B cell (primary cell): ENCODE measurements around the gene TRERF1. TPM values are rescaled to one million over a fixed set of nuclear protein-coding genes. Genes with fewer than 3 reads are reported as not detected.

ENCODE experiments used
- ATAC-seq: fragments of 200-7000 bp; cut with Tn5 transposase; one replicate; pipeline ENCODE4 v1.10.0; 2021; ENCODE audit warnings: low read depth, mild to moderate bottlenecking, moderate number of reproducible peaks, moderate library complexity
- CTCF ChIA-PET: fragments of 350-600 bp; sonication (Branson Sonifier 250); formaldehyde crosslinking; loops from one replicate; lab custom pipeline; 2021; ENCODE audit warnings: antibody characterized with exemption, inconsistent platforms; lab: Charles Lee
- POLR2A ChIA-PET: fragments of 350-600 bp; sonication (Branson Sonifier 250); formaldehyde crosslinking; loops from one replicate; lab custom pipeline; 2021; ENCODE audit warnings: antibody characterized with exemption; lab: Charles Lee
- DNase-seq: peaks from one replicate; pipeline ENCODE4 v3.0.0; 2013
- H2AFZ ChIP-seq: 2 replicates; pipeline ENCODE4 v1.6.1; 2012; ENCODE audit warnings: mild to moderate bottlenecking, low read depth, low read length; ENCODE audit not compliant: insufficient read depth, poor library complexity, severe bottlenecking
- H3K27ac ChIP-seq, 2 donors: 1 replicate in 1 of 2; 2 replicates in 1 of 2; pipeline ENCODE4 v1.5.1; 2012 to 2013; ENCODE audit warnings: low read length in 2 of 2, mild to moderate bottlenecking in 2 of 2, moderate library complexity in 1 of 2
- H3K27me3 ChIP-seq, 4 experiments: fragments of 200-600 bp in 1 of 4; sonication (generic) in 1 of 4; replicated peaks in 1 of 4; 1 replicate in 2 of 4; 2 replicates in 2 of 4; pipeline versions ENCODE4 v1.6.1 to v1.7.0; 2013 to 2016; ENCODE audit warnings: low read length in 3 of 4, mild to moderate bottlenecking in 2 of 4, mixed read lengths in 1 of 4, moderate library complexity in 1 of 4; ENCODE audit not compliant: insufficient read depth in 4 of 4, control insufficient read depth in 3 of 4; ENCODE audit errors: control extremely low read depth in 1 of 4
- H3K36me3 ChIP-seq, 2 experiments: replicated peaks in 1 of 2; 1 replicate in 1 of 2; 2 replicates in 1 of 2; pipeline versions ENCODE4 v1.6.1 to v1.7.1; 2013; ENCODE audit warnings: low read length in 1 of 2; ENCODE audit not compliant: insufficient read depth in 2 of 2, control insufficient read depth in 1 of 2; ENCODE audit errors: control extremely low read depth in 1 of 2, extremely low read depth in 1 of 2
- H3K4me1 ChIP-seq, 2 donors: fragments of 200-600 bp in 1 of 2; sonication (generic) in 1 of 2; 1 replicate in 1 of 2; 2 replicates in 1 of 2; pipeline versions ENCODE4 v1.5.1 to v1.6.1; 2013 to 2017; ENCODE audit warnings: low read length in 2 of 2; ENCODE audit not compliant: control insufficient read depth in 2 of 2, insufficient read depth in 2 of 2
- H3K4me2 ChIP-seq: replicated peaks from 2 replicates; pipeline ENCODE3; 2012; ENCODE audit warnings: mild to moderate bottlenecking, low read depth, low read length; ENCODE audit not compliant: poor library complexity, severe bottlenecking
- H3K4me3 ChIP-seq, 5 experiments: fragments of 200-600 bp in 1 of 5; sonication (generic) in 1 of 5; 1 replicate in 3 of 5; 2 replicates in 2 of 5; pipeline versions ENCODE4 v1.5.1 to v1.7.0; 2011 to 2016; ENCODE audit warnings: low read length in 4 of 5, mild to moderate bottlenecking in 4 of 5, low read depth in 2 of 5, control low read depth in 1 of 5, moderate library complexity in 1 of 5; ENCODE audit not compliant: insufficient read depth in 1 of 5; ENCODE audit errors: control extremely low read depth in 1 of 5, extremely low read depth in 1 of 5
- H3K79me2 ChIP-seq: fragments of 200-600 bp; sonication (generic); one replicate; pipeline ENCODE4 v1.6.0; 2016; ENCODE audit warnings: low read length; ENCODE audit not compliant: control insufficient read depth, insufficient read depth
- H3K9ac ChIP-seq: fragments of 200-600 bp; sonication (generic); 2 replicates; pipeline ENCODE4 v1.6.1; 2017; ENCODE audit warnings: mild to moderate bottlenecking, low read length, moderate library complexity
- H3K9me3 ChIP-seq, 3 donors: one replicate each; pipeline versions ENCODE4 v1.6.1 to v1.7.1; 2013; ENCODE audit warnings: low read length in 2 of 3; ENCODE audit not compliant: control insufficient read depth in 2 of 3, insufficient read depth in 1 of 3; ENCODE audit errors: control extremely low read depth in 1 of 3
- H4K20me1 ChIP-seq: 2 replicates; pipeline ENCODE4 v1.6.0; 2012; ENCODE audit warnings: mild to moderate bottlenecking, low read length; ENCODE audit not compliant: insufficient read depth, control insufficient read depth, poor library complexity, severe bottlenecking
- H3K27ac Mint-ChIP-seq: one replicate; pipeline ENCODE4 v1.8.0; 2021; ENCODE audit warnings: mixed read lengths
- H3K27me3 Mint-ChIP-seq: one replicate; pipeline ENCODE4 v1.8.0; 2021; ENCODE audit warnings: mixed read lengths
- H3K4me1 Mint-ChIP-seq: one replicate; pipeline ENCODE4 v1.8.0; 2021; ENCODE audit warnings: mixed read lengths
- H3K4me3 Mint-ChIP-seq: one replicate; pipeline ENCODE4 v1.8.0; 2021; ENCODE audit warnings: mixed read lengths
- H3K9me3 Mint-ChIP-seq: one replicate; pipeline ENCODE4 v1.8.0; 2022; ENCODE audit warnings: mixed read lengths; ENCODE audit not compliant: insufficient read depth
- EZH2 ChIP-seq: IDR thresholded peaks from 2 replicates; pipeline ENCODE4 v1.6.1; 2012; ENCODE audit warnings: borderline replicate concordance, low read depth, mild to moderate bottlenecking, moderate library complexity, low read length; ENCODE audit not compliant: insufficient read depth, poor library complexity, severe bottlenecking
- WGBS: methylation state at CpG from one replicate; pipeline ENCODE4 v1.1.5; 2013; ENCODE audit warnings: missing lambda C conversion rate; ENCODE audit not compliant: insufficient coverage; 5-methylcytosine and 5-hydroxymethylcytosine counted together
- intact Hi-C: fragments of 100-400 bp; cut with micrococcal nuclease; formaldehyde crosslinking; loops from one replicate; pipeline ENCODE4 v1.10.0; 2022
- polyA plus RNA-seq: library from polyadenylated mRNA; depleted of rRNA; stranded (reverse); fragments of >200 nt; gene quantifications from 2 replicates; pipeline ENCODE4 v1.2.3, GENCODE V29; 2012
- total RNA-seq, 2 donors: library from RNA; stranded (reverse); fragments of 120-200 nt in 1 of 2; gene quantifications; 1 replicate in 1 of 2; 2 replicates in 1 of 2; pipeline versions ENCODE4 v1.2.3 to v1.2.4, GENCODE V29; 2013 to 2022
- TF ChIP-seq, protein P1 (sequence below): fragments of 200-600 bp; IDR thresholded peaks from one replicate; pipeline ENCODE4 v1.8.0; 2022; ENCODE audit warnings: antibody characterized with exemption, mild to moderate bottlenecking

The TRERF1 gene
- total and polyA plus RNA-seq, 2 donors (not counting 1 experiment from before 2014, with no cell fraction given), result 3.5 to 6.7 TPM

- Histone ChIP-seq H2AFZ (no peak overlapping the region), H3K4me3 (no peak overlapping the region), H3K27ac (no peak overlapping the region), H3K79me2 (no peaks in the 10 kb centered on the region), H3K9me3 (peaks cover 0 to 4% (median 0%) of the 10 kb centered on the region in 3 donors), H3K36me3 (no peaks in the 10 kb centered on the region), H3K9ac (no peak overlapping the region), H3K4me1 (no peaks in the 10 kb centered on the region), H3K27me3 (no peaks in the 10 kb centered on the region), H4K20me1 (no peaks in the 10 kb centered on the region), H3K4me2 (no peak overlapping the region)
- H3K27ac Mint-ChIP-seq, result no peak overlapping the region
- CTCF ChIA-PET, result interaction anchor here (0.6 kb wide), 1 partner anchor 507 kb away, joined by 3 read pairs; no protein-coding TSS in a partner anchor
- ATAC-seq (no peak), DNase-seq (no peak)
- POLR2A ChIA-PET, result interaction anchor here (0.6 kb wide), 1 partner anchor 92 kb away, joined by 5 read pairs; no protein-coding TSS in a partner anchor
- H3K4me3 Mint-ChIP-seq, result no peak overlapping the region
- no peaks in the 10 kb centered on the region for H3K9me3 Mint-ChIP-seq
- H3K4me1 Mint-ChIP-seq, result no peaks in the 10 kb centered on the region
- intact Hi-C loops, result no loop called here
- TF ChIP-seq, protein P1, sequence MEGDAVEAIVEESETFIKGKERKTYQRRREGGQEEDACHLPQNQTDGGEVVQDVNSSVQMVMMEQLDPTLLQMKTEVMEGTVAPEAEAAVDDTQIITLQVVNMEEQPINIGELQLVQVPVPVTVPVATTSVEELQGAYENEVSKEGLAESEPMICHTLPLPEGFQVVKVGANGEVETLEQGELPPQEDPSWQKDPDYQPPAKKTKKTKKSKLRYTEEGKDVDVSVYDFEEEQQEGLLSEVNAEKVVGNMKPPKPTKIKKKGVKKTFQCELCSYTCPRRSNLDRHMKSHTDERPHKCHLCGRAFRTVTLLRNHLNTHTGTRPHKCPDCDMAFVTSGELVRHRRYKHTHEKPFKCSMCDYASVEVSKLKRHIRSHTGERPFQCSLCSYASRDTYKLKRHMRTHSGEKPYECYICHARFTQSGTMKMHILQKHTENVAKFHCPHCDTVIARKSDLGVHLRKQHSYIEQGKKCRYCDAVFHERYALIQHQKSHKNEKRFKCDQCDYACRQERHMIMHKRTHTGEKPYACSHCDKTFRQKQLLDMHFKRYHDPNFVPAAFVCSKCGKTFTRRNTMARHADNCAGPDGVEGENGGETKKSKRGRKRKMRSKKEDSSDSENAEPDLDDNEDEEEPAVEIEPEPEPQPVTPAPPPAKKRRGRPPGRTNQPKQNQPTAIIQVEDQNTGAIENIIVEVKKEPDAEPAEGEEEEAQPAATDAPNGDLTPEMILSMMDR, result no peak
- TF ChIP-seq EZH2, result no peak
- no peaks in the 10 kb centered on the region for H3K27me3 Mint-ChIP-seq
- WGBS, result 97% methylated on average over 5 of the region's 9 CpGs
These were observed 159.6 kb downstream of the TRERF1 start for GRCh38 chr6:42292004-42292740.

GRCh38 chr6:42287756-42288155 is 164.0 kb downstream of the TRERF1 start:
- no peak overlapping the region for H3K4me3 Mint-ChIP-seq

More at GRCh38 chr6:42287756-42288155, 164.0 kb downstream of the TRERF1 start:
- Mint-ChIP-seq H3K27me3 (no peaks in the 10 kb centered on the region), H3K9me3 (peaks cover 3% of the 10 kb centered on the region), H3K4me1 (no peaks in the 10 kb centered on the region), H3K27ac (no peak overlapping the region)
- H3K27me3 ChIP-seq, result no peaks in the 10 kb centered on the region
- no peaks in the 10 kb centered on the region for H3K79me2 ChIP-seq
- DNase-seq (no peak), ATAC-seq (no peak)
- CTCF ChIA-PET, result no interaction called here
- WGBS, result 100% methylated on average over 1 of the region's 2 CpGs
- H3K4me3 ChIP-seq, result no peak overlapping the region
- TF ChIP-seq, protein P1, result no peak
- TF ChIP-seq EZH2, result no peak
- H3K4me1 ChIP-seq, result no peaks in the 10 kb centered on the region
- H3K4me2 ChIP-seq, result no peak overlapping the region
- H3K9ac ChIP-seq, result no peak overlapping the region
- H4K20me1 ChIP-seq, result no peaks in the 10 kb centered on the region
- no peak overlapping the region for H2AFZ ChIP-seq
- POLR2A ChIA-PET, result no interaction called here
- no peak overlapping the region for H3K27ac ChIP-seq
- H3K9me3 ChIP-seq, result peaks cover 0 to 4% (median 0%) of the 10 kb centered on the region in 3 donors
- no peaks in the 10 kb centered on the region for H3K36me3 ChIP-seq
- intact Hi-C loops, result no loop called here
